Heart right ventricle (tissue), 16 donors: Measurements from ENCODE around the gene HYCC1. TPM values are rescaled to one million over a fixed set of nuclear protein-coding genes. Genes with fewer than 3 reads are reported as not detected.

Source experiments
- ATAC-seq, 8 donors: fragments of 200-7000 bp; cut with Tn5 transposase; one replicate each; pipeline ENCODE4 v1.9.1; 2020; ENCODE audit warnings: mild to moderate bottlenecking in 8 of 8, moderate library complexity in 8 of 8, moderate number of reproducible peaks in 1 of 8
- DNase-seq, 2 donors: peaks; one replicate each; pipeline ENCODE4 v3.0.0-alpha.2; 2020
- H3K27ac ChIP-seq, 10 donors: fragments of 200-600 bp; sonication (generic) in 2 of 10; one replicate each; pipeline versions ENCODE4 v1.5.0 to v1.8.0; 2020 to 2022; ENCODE audit warnings: mild to moderate bottlenecking in 3 of 10
- H3K27me3 ChIP-seq, 7 donors: fragments of 200-600 bp; one replicate each; pipeline ENCODE4 v1.8.0; 2021 to 2022; ENCODE audit warnings: mild to moderate bottlenecking in 2 of 7
- H3K36me3 ChIP-seq, 9 donors: fragments of 200-600 bp; sonication (generic) in 1 of 9; one replicate each; pipeline versions ENCODE4 v1.5.0 to v1.8.0; 2020 to 2022; ENCODE audit warnings: mild to moderate bottlenecking in 2 of 9
- H3K4me1 ChIP-seq, 9 donors: fragments of 200-600 bp; sonication (generic) in 1 of 9; one replicate each; pipeline versions ENCODE4 v1.5.0 to v1.8.0; 2020 to 2022; ENCODE audit warnings: mild to moderate bottlenecking in 4 of 9
- H3K4me3 ChIP-seq, 10 donors: fragments of 200-600 bp; sonication (generic) in 2 of 10; one replicate each; pipeline versions ENCODE4 v1.5.0 to v1.8.0; 2020 to 2022; ENCODE audit warnings: mild to moderate bottlenecking in 7 of 10, moderate library complexity in 2 of 10
- H3K9me3 ChIP-seq, 11 donors: fragments of 200-600 bp in 10 of 11; sonication (generic) in 2 of 11; one replicate each; pipeline versions ENCODE4 v1.5.0 to v1.8.0; 2013 to 2022; ENCODE audit warnings: mild to moderate bottlenecking in 2 of 11, control low read depth in 1 of 11, moderate library complexity in 1 of 11
- WGBS, 2 donors: extraction: QIAGEN DNeasy Blood & Tissue Kit; methylation state at CpG; one replicate each; pipeline ENCODE4 v1.1.7; 2013; ENCODE audit warnings: inconsistent platforms in 1 of 2; 5-methylcytosine and 5-hydroxymethylcytosine counted together
- intact Hi-C, 10 donors: fragments of 100-400 bp; cut with DNase I; formaldehyde crosslinking; loops; one replicate each; pipeline versions ENCODE4 v1.11.1 to v1.14.2; 2022
- polyA plus RNA-seq, 2 donors: library from polyadenylated mRNA; stranded (reverse); fragments of 200-250 nt; gene quantifications; one replicate each; pipeline ENCODE4 v1.2.3, GENCODE V29; 2013
- total RNA-seq, 10 donors: library from RNA; stranded (reverse); fragmentation: NEBNext Ultra II Directional in 3 of 10; extraction: Animal tissue kit (Norgen Biotek cat#: 25700) in 3 of 10; gene quantifications; one replicate each; pipeline versions ENCODE4 v1.2.1 to v1.2.4, GENCODE V29; 2021 to 2023
- TF ChIP-seq, protein P1 (sequence below), 9 donors: fragments of 200-600 bp; sonication (generic) in 2 of 9; IDR thresholded peaks; one replicate each; pipeline versions ENCODE4 v1.5.0 to v1.8.0; 2021 to 2022; ENCODE audit warnings: antibody characterized with exemption in 9 of 9, mild to moderate bottlenecking in 5 of 9, moderate library complexity in 1 of 9
- donor health status: Arrhythmogenic right ventricular cardiomyopathy.
- donor health status: ischemic (EF 13 %, LVEDD 7.1; RV severe dilation, severe dysfunction).
- donor health status: healthy with polysubstance abuse.
- donor health status: DM: no; HTN: yes; CAD: no.
- donor health status: DM: no; HTN: no; CAD: no.
- donor health status: ischemic (EF 25% LVEDD 6.9; RV normal size, moderate dysfunction).
- donor health status: ischemic (EF 25% LVEDD 5.7; RV mildly dilated, moderate dysfunction).
- donor health status: healthy.
- donor health status: DM: yes; HTN: yes; CAD: no.
- donor health status: Ischemic cardiomyopathy.
- donor health status: ischemic (EF 35%, LVEDD 5.7; RV mildly dilated, moderate dysfunction).
- donor health status: nonischemic (EF 11% LVEDD 7.7; RV severe dilation, severe dysfunction).
- donor health status: DM: yes; HTN: yes; CAD: no.
- donor health status: PGD.
- donor health status: ischemic (EF 29% LVEDD 5.4; RV normal size, mild dysfunction).
- donor health status: nonischemic (EF 23%, LVEDD 6.1; RV moderate dilation, normal function).

HYCC1 gene
- total and polyA plus RNA-seq, 12 donors = 5.9 to 39.6 (median 33.2) TPM

DNA sequence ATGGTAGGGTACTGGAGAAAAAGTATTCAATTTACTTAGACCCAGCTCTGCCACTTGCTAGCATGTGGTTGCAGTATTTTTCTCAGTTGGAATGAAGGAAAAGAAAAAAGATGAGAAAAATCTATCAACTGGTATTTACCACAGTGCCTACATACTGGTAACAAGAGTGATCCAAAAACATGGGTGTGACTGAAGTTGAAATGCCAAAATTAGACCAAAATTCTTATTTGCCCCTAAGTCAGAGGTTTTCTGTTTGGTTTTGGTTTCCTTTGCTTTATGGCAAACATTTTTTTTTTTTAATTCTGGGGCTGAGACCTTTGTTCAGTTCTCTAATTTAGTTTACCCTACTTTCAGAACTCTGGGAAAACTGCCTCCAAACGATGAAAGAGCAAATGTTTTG is 12.3 kb downstream of the HYCC1 start:
- peaks cover 6 to 48% (median 13%) of the 10 kb centered on the region in 9 donors for H3K4me1 ChIP-seq
- TF ChIP-seq, protein P1, sequence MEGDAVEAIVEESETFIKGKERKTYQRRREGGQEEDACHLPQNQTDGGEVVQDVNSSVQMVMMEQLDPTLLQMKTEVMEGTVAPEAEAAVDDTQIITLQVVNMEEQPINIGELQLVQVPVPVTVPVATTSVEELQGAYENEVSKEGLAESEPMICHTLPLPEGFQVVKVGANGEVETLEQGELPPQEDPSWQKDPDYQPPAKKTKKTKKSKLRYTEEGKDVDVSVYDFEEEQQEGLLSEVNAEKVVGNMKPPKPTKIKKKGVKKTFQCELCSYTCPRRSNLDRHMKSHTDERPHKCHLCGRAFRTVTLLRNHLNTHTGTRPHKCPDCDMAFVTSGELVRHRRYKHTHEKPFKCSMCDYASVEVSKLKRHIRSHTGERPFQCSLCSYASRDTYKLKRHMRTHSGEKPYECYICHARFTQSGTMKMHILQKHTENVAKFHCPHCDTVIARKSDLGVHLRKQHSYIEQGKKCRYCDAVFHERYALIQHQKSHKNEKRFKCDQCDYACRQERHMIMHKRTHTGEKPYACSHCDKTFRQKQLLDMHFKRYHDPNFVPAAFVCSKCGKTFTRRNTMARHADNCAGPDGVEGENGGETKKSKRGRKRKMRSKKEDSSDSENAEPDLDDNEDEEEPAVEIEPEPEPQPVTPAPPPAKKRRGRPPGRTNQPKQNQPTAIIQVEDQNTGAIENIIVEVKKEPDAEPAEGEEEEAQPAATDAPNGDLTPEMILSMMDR (IDR thresholded peaks at IDR 0.05) = no peak
- 88% methylated on average over 1 of the region's 1 CpG for WGBS, 2 donors
- H3K27me3 ChIP-seq = no peaks in the 10 kb centered on the region
- no peaks in the 10 kb centered on the region for H3K9me3 ChIP-seq
- ATAC-seq = no peak
- no peak for DNase-seq
- no peak overlapping the region for H3K27ac ChIP-seq
- intact Hi-C loops = no loop called here
- H3K4me3 ChIP-seq = no peak overlapping the region
- H3K36me3 ChIP-seq = no peaks in the 10 kb centered on the region

DNA sequence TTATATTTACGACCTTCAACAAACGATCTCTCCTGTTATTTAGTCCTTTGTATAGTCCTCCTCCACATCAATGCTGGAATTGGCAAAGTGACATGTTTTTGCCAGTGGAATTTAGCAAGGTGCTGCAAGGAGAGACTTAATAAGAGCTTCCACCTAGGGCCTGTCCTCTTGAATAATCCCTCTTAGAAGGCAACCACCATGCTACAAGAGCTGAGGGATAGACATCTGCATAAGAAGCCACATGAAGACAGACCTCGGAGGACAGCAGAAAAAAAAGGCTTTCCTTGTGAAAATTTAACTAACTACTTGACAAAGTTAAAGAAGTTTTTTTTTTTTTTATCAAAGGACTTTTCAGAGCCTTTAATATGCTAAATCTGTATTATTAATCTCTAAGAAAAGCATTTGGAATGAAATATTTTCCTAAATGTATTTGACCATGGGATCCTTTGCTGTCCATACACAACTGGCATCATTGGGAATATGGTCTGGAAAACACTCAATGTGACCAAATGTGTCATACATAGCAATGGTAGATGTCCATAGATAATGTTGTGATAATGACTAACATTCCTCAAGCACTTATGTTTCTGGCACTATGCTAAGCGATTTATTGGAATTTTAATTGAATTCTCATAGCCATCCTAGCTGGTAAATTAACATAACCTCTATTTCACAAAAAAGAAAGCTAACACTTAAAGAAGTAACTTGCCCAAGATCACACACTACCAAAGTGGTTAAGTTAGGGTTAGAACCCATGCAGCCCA is 13.2 kb downstream of the HYCC1 start:
- ATAC-seq (no peak), DNase-seq (no peak)
- no peak overlapping the region for H3K4me3 ChIP-seq
- no peaks in the 10 kb centered on the region for H3K9me3 ChIP-seq
- H3K27me3 ChIP-seq = no peaks in the 10 kb centered on the region
- H3K36me3 ChIP-seq = no peaks in the 10 kb centered on the region
- intact Hi-C loops = no loop called here
- TF ChIP-seq, protein P1 (IDR thresholded peaks at IDR 0.05) = no peak
- WGBS, 2 donors = 82 to 85% methylated on average over 4 of the region's 4 CpGs
- H3K4me1 ChIP-seq = peaks cover 5 to 50% (median 13%) of the 10 kb centered on the region in 9 donors
- H3K27ac ChIP-seq = no peak overlapping the region

DNA sequence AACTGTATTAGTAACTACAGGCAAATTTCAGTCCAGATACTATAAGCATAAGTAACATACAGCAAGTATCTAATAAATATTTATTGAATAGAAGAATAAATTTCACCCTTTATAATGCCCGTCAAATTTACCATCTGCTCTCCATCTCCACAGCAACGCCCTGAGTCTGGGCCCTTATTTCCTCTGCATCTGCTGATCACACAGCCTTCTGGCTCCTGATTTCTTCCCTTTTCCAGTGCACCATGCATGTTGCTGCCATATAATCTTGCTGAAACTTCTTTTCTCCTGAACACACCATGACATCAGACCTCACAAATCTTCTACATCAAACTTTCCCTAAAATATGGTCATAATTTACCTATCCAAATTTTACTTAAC is 15.4 kb downstream of the HYCC1 start:
- Histone ChIP-seq H3K4me1 (peaks cover 0 to 41% (median 5%) of the 10 kb centered on the region in 9 donors), H3K4me3 (no peak overlapping the region), H3K27me3 (no peaks in the 10 kb centered on the region), H3K27ac (no peak overlapping the region), H3K9me3 (no peaks in the 10 kb centered on the region), H3K36me3 (no peaks in the 10 kb centered on the region)
- DNase-seq (no peak), ATAC-seq (no peak)
- TF ChIP-seq, protein P1 (IDR thresholded peaks at IDR 0.05) = no peak
- intact Hi-C loops = no loop called here
- 82 to 90% methylated on average over 2 of the region's 2 CpGs for WGBS, 2 donors

DNA sequence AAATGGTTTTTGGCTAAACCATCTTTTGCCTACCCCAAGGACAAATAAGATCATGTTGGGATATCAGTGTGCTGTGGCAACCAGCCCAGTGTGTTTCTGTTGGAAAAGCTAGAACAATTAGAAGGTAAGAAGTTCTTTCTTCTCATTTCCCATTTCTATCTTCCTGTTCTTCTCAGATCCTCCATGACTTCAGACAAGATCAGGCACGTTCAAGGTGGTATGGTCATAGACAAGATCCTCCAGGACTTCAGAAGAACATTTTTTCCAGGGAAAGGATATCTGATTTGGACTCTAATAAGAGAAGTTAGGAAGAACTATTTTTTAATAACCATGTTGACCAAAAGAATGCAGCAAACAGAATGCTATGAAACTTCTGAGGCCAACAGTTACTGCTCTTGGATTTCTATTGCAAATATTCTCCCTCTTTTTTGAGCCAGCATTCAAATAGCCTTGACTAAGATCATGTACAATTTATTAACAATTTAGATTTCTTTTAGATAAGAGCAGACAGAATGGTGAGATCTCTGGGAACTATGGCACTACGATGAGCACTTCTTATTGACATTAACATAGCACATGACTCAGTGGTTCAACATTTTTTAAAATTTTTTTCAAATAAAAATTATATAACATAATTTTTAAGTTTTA is 15.9 kb downstream of the HYCC1 start:
- 83 to 91% methylated on average over 2 of the region's 2 CpGs for WGBS, 2 donors
- no peaks in the 10 kb centered on the region for H3K36me3 ChIP-seq
- no peak for ATAC-seq
- H3K4me3 ChIP-seq = no peak overlapping the region
- no peak overlapping the region for H3K27ac ChIP-seq
- no peaks in the 10 kb centered on the region for H3K9me3 ChIP-seq
- no peaks in the 10 kb centered on the region for H3K27me3 ChIP-seq
- TF ChIP-seq, protein P1 (IDR thresholded peaks at IDR 0.05) = no peak
- peaks cover 0 to 39% (median 4%) of the 10 kb centered on the region in 9 donors for H3K4me1 ChIP-seq
- DNase-seq = no peak
- intact Hi-C loops = no loop called here
